Measurements from ENCODE around the gene TRPM2.

Gene TRPM2

DNA sequence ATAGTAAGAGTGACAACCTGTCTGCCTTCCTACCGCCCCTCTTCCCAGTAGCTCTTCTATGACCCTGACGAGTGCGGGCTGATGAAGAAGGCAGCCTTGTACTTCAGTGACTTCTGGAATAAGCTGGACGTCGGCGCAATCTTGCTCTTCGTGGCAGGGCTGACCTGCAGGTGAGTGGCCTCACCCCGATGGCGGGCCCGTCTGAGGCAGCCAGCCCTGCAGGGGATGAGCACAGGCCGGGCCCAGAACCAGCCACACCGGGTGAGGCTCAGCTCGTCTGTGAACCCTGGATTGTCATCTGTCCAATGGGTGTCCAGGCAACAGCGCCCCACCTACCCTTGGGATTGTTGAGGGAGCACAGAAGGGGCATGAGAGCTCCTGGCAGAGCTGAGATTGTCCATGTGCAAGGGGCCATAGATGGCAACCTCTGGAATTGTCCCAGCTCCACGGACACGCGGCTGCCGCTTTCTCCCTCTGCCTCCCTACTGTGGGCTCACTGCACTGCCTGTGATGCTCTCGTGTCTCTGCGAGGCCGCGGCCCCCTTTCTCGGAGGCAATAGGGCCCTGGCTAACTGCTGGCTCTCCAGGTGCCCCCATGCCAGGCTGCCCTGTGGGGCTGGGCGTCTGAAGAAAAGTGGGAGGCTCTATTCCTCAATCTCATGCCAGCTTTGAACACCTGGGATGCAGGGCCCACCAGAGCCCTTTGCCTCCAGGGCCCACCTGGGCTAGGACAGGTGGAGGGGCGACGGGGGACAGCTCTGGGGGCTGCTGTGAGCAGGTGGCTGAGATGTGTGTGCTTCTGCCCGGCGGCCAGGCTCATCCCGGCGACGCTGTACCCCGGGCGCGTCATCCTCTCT is 51.9 kb downstream of the TRPM2 start:
- DNase-seq, result no peak
- TF ChIP-seq, protein P1, sequence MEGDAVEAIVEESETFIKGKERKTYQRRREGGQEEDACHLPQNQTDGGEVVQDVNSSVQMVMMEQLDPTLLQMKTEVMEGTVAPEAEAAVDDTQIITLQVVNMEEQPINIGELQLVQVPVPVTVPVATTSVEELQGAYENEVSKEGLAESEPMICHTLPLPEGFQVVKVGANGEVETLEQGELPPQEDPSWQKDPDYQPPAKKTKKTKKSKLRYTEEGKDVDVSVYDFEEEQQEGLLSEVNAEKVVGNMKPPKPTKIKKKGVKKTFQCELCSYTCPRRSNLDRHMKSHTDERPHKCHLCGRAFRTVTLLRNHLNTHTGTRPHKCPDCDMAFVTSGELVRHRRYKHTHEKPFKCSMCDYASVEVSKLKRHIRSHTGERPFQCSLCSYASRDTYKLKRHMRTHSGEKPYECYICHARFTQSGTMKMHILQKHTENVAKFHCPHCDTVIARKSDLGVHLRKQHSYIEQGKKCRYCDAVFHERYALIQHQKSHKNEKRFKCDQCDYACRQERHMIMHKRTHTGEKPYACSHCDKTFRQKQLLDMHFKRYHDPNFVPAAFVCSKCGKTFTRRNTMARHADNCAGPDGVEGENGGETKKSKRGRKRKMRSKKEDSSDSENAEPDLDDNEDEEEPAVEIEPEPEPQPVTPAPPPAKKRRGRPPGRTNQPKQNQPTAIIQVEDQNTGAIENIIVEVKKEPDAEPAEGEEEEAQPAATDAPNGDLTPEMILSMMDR (IDR thresholded peaks at IDR 0.05; ENCODE audit: low read depth, low read length), result no peak
- Histone ChIP-seq H3K27ac (no peak overlapping the region), H3K36me3 (no peaks in the 10 kb centered on the region), H3K4me3 (ENCODE audit: low read depth, low read length) (no peak overlapping the region), H3K27me3 (ENCODE audit: insufficient read depth, low read depth, severe bottlenecking) (no peaks in the 10 kb centered on the region), H3K9me3 (ENCODE audit: severe bottlenecking) (peaks cover 8% of the 10 kb centered on the region)

DNA sequence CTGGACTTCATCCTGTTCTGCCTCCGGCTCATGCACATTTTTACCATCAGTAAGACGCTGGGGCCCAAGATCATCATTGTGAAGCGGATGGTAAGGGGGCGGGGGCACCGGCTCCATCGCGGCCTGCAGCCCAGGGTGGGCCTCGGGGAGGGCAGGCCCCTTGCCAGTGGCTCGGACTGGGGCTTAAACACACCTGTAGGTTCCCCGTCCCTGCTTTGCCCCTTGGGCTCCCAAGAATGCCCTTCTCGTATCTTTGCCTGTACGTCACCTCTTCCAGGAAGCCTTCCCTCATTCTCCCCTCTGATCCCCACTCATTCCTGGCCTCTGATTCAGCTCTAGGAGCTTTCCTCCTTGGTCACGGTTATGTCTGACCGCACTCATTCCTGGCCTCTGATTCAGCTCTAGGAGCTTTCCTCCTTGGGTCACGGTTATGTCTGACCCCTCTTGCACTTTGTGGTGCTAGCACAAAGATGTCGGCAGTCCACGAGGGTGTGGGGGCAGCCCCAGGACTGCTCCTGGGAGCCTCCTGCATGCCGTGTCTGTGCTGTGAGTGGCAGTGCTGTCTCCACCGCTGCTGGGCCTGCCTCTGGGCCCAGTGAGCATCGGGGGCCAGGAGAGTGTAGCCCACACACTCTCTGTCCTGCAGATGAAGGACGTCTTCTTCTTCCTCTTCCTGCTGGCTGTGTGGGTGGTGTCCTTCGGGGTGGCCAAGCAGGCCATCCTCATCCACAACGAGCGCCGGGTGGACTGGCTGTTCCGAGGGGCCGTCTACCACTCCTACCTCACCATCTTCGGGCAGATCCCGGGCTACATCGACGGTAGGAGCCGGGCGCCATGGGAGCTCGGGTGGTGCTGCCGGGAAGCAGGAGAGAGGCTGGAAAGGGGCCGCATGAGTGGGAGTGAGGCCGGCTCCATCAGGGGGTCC is 52.8 kb downstream of the TRPM2 start:
- TF ChIP-seq, protein P1 (IDR thresholded peaks at IDR 0.05; ENCODE audit: low read depth, low read length), result no peak
- no peak for DNase-seq
- Histone ChIP-seq H3K27ac (no peak overlapping the region), H3K4me3 (ENCODE audit: low read depth, low read length) (no peak overlapping the region), H3K27me3 (ENCODE audit: insufficient read depth, low read depth, severe bottlenecking) (no peaks in the 10 kb centered on the region), H3K9me3 (ENCODE audit: severe bottlenecking) (peaks cover 8% of the 10 kb centered on the region), H3K36me3 (no peaks in the 10 kb centered on the region)

DNA sequence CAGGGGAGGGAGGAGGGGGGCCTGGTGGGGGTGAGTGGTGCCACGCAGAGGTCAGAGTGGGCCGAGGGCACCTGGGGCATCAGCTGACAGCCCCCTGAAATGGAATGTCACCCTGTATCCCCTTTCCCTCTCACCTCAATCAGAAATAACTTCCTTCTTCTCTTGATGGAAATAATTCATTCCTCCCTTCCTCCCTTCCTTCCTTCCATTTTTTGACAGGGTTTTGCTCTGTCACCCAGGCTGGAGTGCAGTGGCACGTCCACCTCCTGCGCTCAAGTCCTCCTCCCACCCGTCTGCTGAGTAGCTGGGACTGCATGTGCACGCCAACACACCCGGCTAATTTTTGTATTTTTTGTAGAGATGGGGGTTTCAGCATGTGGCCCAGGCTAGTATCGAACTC is 53.5 kb downstream of the TRPM2 start:
- Histone ChIP-seq H3K27me3 (ENCODE audit: insufficient read depth, low read depth, severe bottlenecking) (peaks cover 3% of the 10 kb centered on the region), H3K9me3 (ENCODE audit: severe bottlenecking) (peaks cover 10% of the 10 kb centered on the region), H3K27ac (no peak overlapping the region), H3K4me3 (ENCODE audit: low read depth, low read length) (no peak overlapping the region), H3K36me3 (no peaks in the 10 kb centered on the region)
- no peak for DNase-seq
- TF ChIP-seq, protein P1 (IDR thresholded peaks at IDR 0.05; ENCODE audit: low read depth, low read length), result no peak

DNA sequence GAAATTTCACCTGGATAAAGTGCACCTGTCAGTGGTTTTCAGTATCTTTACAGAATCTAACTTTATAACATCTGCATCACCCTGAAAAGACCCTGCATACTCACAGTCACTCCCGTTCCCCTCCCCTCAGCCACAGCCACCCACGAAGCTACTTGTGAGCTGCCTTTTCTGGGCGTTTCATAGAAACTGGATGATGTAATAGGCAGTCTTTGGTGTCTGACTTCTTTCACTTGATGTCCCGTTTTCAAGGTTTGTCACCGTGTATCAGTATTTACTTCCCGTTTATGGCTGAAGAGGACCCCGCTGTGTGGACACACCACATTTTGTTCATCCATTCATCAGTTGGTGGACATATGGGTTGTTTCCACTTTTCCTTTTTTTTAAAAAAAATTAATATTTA is 54.1 kb downstream of the TRPM2 start:
- Histone ChIP-seq H3K36me3 (no peaks in the 10 kb centered on the region), H3K9me3 (ENCODE audit: severe bottlenecking) (peaks cover 11% of the 10 kb centered on the region), H3K4me3 (ENCODE audit: low read depth, low read length) (no peak overlapping the region), H3K27ac (no peak overlapping the region), H3K27me3 (ENCODE audit: insufficient read depth, low read depth, severe bottlenecking) (peaks cover 6% of the 10 kb centered on the region)
- DNase-seq, result no peak
- TF ChIP-seq, protein P1 (IDR thresholded peaks at IDR 0.05; ENCODE audit: low read depth, low read length), result no peak

DNA sequence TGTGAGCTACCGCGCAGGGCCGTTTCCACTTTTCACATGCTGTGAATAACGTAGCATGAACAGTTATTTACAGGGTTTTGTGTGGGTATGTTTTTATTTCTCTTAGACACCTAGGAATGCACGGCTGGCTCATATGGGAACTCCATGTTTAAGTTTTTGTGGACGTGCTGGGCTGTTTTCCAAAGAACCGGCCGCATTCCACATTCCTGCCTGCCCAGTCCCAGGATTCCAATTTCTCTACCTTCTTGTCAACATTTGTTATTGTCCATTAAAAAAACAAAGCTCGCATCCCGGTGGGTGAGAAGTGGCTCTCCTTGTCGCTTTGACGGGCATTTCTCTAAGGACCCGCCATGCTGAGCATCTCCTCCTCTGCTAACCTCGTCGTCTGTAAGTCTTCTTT is 54.8 kb downstream of the TRPM2 start:
- DNase-seq, result no peak
- peaks cover 9% of the 10 kb centered on the region for H3K27me3 ChIP-seq (ENCODE audit: insufficient read depth, low read depth, severe bottlenecking)
- no peak overlapping the region for H3K27ac ChIP-seq
- TF ChIP-seq, protein P1 (IDR thresholded peaks at IDR 0.05; ENCODE audit: low read depth, low read length), result no peak
- H3K9me3 ChIP-seq (ENCODE audit: severe bottlenecking), result peaks cover 13% of the 10 kb centered on the region
- no peak overlapping the region for H3K4me3 ChIP-seq (ENCODE audit: low read depth, low read length)
- no peaks in the 10 kb centered on the region for H3K36me3 ChIP-seq
